Pancreas (tissue), 10 donors: Measurements from ENCODE around the gene SECISBP2. TPM values are rescaled to one million over a fixed set of nuclear protein-coding genes. Genes with fewer than 3 reads are reported as not detected.
A peak's percentile ranks its signal among the peaks of the same experiment; 100 is the strongest.

ENCODE experiments used
- ATAC-seq, 4 donors: fragments of 200-7000 bp; cut with Tn5 transposase; one replicate each; pipeline versions ENCODE4 v1.8.0 to v1.9.1; 2020; ENCODE audit warnings: mild to moderate bottlenecking in 4 of 4, moderate library complexity in 4 of 4
- DNase-seq, 6 donors: peaks; one replicate each; pipeline ENCODE4 v3.0.0-alpha.2; 2020
- FAIRE-seq: peaks from 2 replicates; lab custom pipeline; 2012; peaks lifted over from hg19 to GRCh38; lab: Jason Lieb, UNC
- H3K27ac ChIP-seq, 4 donors: fragments of 200-600 bp; sonication (generic); 1 replicate in 3 of 4; 2 replicates in 1 of 4; pipeline versions ENCODE4 v1.5.0 to v1.8.0; 2020
- H3K27me3 ChIP-seq, 4 donors: fragments of 200-600 bp; one replicate each; pipeline ENCODE4 v1.8.0; 2021
- H3K36me3 ChIP-seq, 3 donors: fragments of 200-600 bp; sonication (generic) in 1 of 3; one replicate each; pipeline versions ENCODE4 v1.5.0 to v1.8.0; 2020 to 2021
- H3K4me1 ChIP-seq, 3 donors: fragments of 200-600 bp; one replicate each; pipeline ENCODE4 v1.8.0; 2021
- H3K4me3 ChIP-seq, 4 donors: fragments of 200-600 bp; sonication (generic) in 2 of 4; one replicate each; pipeline versions ENCODE4 v1.5.0 to v1.8.0; 2020 to 2021
- H3K9me3 ChIP-seq, 4 donors: fragments of 200-600 bp; one replicate each; pipeline ENCODE4 v1.8.0; 2021
- WGBS, 2 donors: extraction: QIAGEN DNeasy Blood & Tissue Kit; methylation state at CpG; one replicate each; pipeline ENCODE4 v1.1.7; 2013; 5-methylcytosine and 5-hydroxymethylcytosine counted together
- intact Hi-C, 3 donors: fragments of 100-400 bp; cut with DNase I; formaldehyde crosslinking; loops; one replicate each; pipeline versions ENCODE4 v1.11.1 to v1.14.2; 2022
- polyA plus RNA-seq, 2 donors: library from polyadenylated mRNA; stranded (reverse); fragments of 200-250 nt; gene quantifications; one replicate each; pipeline ENCODE4 v1.2.3, GENCODE V29; 2013
- total RNA-seq, 6 donors: library from RNA; stranded (reverse); fragmentation: NEBNext Ultra II Directional in 4 of 6; extraction: Animal tissue kit (Norgen Biotek cat#: 25700) in 4 of 6; gene quantifications; one replicate each; pipeline versions ENCODE4 v1.2.1 to v1.2.4, GENCODE V29; 2021 to 2023
- TF ChIP-seq, protein P1 (sequence below), 4 donors: fragments of 200-600 bp; sonication (generic) in 3 of 4; IDR thresholded peaks; one replicate each; pipeline versions ENCODE4 v1.5.0 to v1.8.0; 2021; ENCODE audit warnings: antibody characterized with exemption in 4 of 4
- donor health status: healthy with polysubstance abuse.
- donor health status: DM: no; HTN: no; CAD: no; lungs with moderate emphysema.
- donor health status: DM: no; HTN: no; CAD: no.
- donor health status: control.
- donor health status: control.
- donor health status: Bipolar disorder and iron deficiency.
- donor health status: DM: yes; HTN: yes; CAD: no.
- donor health status: DM: no; HTN: no; CAD: no.
- donor health status: DM: no; HTN: no; CAD: no.
- donor health status: DM: yes; HTN: yes; CAD: no.

The SECISBP2 gene
- total and polyA plus RNA-seq, 8 donors: 23.4 to 41.1 (median 29.6) TPM

DNA sequence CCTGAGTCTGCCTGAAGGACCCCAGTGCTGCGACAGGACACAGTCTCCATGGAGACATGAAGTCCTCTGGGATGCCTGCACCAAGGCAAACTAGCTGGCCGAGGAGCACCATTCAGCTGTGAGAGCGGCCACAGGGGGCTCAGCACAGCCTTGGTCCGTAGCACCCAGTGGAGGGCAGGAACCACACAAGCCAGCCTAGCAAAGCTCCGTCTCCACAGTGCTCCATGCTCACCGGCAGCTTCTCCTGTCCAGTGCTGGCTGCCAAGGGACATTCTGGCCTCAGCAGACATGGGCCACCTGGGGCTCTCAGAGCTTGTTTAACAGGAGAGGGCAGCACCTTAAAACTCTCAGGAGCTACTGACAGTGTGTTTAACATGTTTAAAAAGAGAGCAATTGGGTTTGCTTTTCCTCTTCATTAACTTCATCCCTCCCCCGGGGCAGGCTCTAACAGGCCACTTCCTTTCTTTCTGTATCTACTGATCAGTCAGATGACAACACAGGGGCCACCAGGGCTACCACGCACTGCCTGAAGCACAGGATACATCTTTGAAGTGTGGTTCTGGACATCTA is 57.0 kb downstream of the SECISBP2 start:
- Histone ChIP-seq H3K27me3 (no peaks in the 10 kb centered on the region), H3K9me3 (no peaks in the 10 kb centered on the region), H3K4me3 (no peak overlapping the region), H3K4me1 (no peaks in the 10 kb centered on the region), H3K27ac (no peak overlapping the region), H3K36me3 (no peaks in the 10 kb centered on the region)
- ATAC-seq (peak in 3 of 4 donors; percentile 38 to 75 (median 71)), FAIRE-seq (no peak), DNase-seq (peak in 1 of 6 donors; percentile 42)
- intact Hi-C loops: no loop called here
- TF ChIP-seq, protein P1, sequence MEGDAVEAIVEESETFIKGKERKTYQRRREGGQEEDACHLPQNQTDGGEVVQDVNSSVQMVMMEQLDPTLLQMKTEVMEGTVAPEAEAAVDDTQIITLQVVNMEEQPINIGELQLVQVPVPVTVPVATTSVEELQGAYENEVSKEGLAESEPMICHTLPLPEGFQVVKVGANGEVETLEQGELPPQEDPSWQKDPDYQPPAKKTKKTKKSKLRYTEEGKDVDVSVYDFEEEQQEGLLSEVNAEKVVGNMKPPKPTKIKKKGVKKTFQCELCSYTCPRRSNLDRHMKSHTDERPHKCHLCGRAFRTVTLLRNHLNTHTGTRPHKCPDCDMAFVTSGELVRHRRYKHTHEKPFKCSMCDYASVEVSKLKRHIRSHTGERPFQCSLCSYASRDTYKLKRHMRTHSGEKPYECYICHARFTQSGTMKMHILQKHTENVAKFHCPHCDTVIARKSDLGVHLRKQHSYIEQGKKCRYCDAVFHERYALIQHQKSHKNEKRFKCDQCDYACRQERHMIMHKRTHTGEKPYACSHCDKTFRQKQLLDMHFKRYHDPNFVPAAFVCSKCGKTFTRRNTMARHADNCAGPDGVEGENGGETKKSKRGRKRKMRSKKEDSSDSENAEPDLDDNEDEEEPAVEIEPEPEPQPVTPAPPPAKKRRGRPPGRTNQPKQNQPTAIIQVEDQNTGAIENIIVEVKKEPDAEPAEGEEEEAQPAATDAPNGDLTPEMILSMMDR (IDR thresholded peaks at IDR 0.05): no peak
- 74 to 77% methylated on average over 8 of the region's 8 CpGs for WGBS, 2 donors

DNA sequence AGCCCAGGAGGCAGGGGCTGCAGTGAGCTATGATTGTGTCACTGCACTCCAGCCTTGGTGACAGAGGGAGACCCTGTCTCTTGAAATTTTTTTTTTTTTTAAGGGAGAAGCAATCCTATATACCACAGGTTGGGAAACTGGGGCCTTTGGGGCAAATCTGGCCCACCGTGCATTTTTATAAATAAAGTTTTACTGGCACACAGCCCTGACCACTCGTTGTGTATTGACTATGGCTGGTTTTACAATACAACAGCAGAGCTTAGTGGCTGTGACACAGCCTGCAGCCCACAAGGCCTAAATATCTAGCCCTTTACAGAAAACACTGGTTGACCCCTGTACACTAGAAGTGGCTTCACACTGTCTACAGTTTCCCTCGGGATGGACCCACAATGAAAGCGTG is 58.0 kb downstream of the SECISBP2 start:
- DNase-seq (no peak), FAIRE-seq (no peak), ATAC-seq (no peak)
- intact Hi-C loops: no loop called here
- WGBS, 2 donors: 90 to 94% methylated on average over 4 of the region's 4 CpGs
- Histone ChIP-seq H3K27me3 (no peaks in the 10 kb centered on the region), H3K4me1 (no peaks in the 10 kb centered on the region), H3K9me3 (no peaks in the 10 kb centered on the region), H3K4me3 (no peak overlapping the region), H3K27ac (no peak overlapping the region), H3K36me3 (no peaks in the 10 kb centered on the region)
- TF ChIP-seq, protein P1 (IDR thresholded peaks at IDR 0.05): no peak

DNA sequence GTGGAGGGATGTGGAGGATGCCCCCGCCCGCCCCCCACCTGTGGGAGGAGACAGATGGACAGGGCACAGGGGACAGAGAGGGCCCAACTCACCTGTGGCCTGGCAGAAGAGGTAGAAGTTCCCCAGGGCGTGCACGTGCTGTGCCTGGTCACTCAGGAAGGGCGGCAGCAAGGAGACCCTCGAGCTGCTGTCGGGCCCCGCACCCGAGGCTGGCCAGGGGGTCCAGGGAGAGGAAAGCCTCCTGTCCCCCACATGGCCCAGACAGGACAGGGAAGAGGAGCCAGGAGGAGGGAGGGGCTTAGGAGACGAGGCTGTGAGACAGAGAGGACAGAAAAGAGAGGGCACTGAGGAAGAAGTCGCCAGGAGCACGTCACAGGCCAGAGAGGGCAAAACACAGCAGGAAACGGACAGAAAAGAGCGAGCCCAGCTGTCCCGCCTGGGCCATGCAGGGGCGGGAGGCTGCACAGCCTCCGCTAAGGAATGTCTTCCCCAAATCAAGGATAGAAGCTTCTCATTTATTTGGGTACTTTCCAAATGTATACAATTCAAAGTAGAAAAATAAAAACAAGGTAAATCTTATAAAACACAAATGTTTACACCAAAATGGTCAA is 58.5 kb downstream of the SECISBP2 start:
- WGBS, 2 donors: 88 to 92% methylated on average over 17 of the region's 17 CpGs
- H3K36me3 ChIP-seq: no peaks in the 10 kb centered on the region
- no peaks in the 10 kb centered on the region for H3K9me3 ChIP-seq
- ATAC-seq (no peak), DNase-seq (peak in 1 of 6 donors; percentile 27), FAIRE-seq (no peak)
- H3K4me3 ChIP-seq: no peak overlapping the region
- TF ChIP-seq, protein P1 (IDR thresholded peaks at IDR 0.05): no peak
- H3K27ac ChIP-seq: no peak overlapping the region
- H3K4me1 ChIP-seq: no peaks in the 10 kb centered on the region
- intact Hi-C loops: no loop called here
- H3K27me3 ChIP-seq: no peaks in the 10 kb centered on the region

DNA sequence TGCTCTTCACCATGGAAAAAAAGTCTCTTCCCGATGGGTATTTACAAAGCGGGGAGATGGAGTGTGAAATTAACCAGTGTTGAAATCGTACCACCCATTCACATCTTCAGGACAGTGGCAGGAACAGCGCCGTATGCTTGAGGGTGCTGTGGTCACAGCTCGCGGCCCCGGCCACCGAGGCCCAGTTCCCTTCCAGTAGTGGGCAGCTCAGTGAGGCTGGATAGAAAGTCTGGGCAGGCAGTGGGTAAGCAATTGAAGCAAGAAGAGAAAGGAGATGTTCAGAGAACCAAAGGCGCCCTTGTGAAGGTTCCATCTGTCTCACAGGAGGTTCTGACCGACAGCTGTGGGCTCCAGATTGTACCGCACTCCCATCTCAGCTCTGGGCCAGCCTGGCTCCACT is 59.1 kb downstream of the SECISBP2 start:
- no peaks in the 10 kb centered on the region for H3K9me3 ChIP-seq
- no peaks in the 10 kb centered on the region for H3K36me3 ChIP-seq
- no peak for DNase-seq
- no peaks in the 10 kb centered on the region for H3K4me1 ChIP-seq
- intact Hi-C loops: no loop called here
- 94 to 96% methylated on average over 12 of the region's 12 CpGs for WGBS, 2 donors
- ATAC-seq: no peak
- FAIRE-seq: no peak
- TF ChIP-seq, protein P1 (IDR thresholded peaks at IDR 0.05): no peak
- H3K27me3 ChIP-seq: no peaks in the 10 kb centered on the region
- H3K27ac ChIP-seq: no peak overlapping the region
- H3K4me3 ChIP-seq: no peak overlapping the region

DNA sequence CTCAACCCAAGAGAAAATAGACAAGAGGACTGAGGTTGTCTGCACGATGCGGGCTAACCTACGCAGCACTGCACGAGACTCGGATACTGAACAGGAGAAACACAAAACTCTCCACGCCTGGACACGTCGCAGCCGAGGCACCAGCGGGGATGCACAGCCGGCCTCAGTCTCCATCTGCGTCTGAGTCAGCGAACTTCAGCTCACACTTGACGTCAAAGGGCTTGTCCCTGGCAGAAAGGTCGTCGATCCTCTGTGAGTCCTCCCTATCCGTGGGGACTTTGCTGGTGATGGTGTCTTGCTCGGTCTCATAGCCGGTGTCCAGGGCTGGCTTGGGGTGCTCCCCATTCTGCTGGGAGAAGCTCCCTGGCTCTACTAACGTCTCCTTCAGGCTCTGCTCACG is 60.2 kb downstream of the SECISBP2 start:
- no peak for FAIRE-seq
- H3K27me3 ChIP-seq: no peaks in the 10 kb centered on the region
- WGBS, 2 donors: 94 to 95% methylated on average over 21 of the region's 21 CpGs
- H3K4me3 ChIP-seq: no peak overlapping the region
- no peaks in the 10 kb centered on the region for H3K9me3 ChIP-seq
- no peak for ATAC-seq
- TF ChIP-seq, protein P1 (IDR thresholded peaks at IDR 0.05): no peak
- intact Hi-C loops: no loop called here
- DNase-seq: peak in 1 of 6 donors; percentile 26
- H3K4me1 ChIP-seq: no peaks in the 10 kb centered on the region
- H3K27ac ChIP-seq: no peak overlapping the region
- H3K36me3 ChIP-seq: no peaks in the 10 kb centered on the region
